HepG2 (cell line): Measurements from ENCODE around the gene TST. TPM values are rescaled to one million over a fixed set of nuclear protein-coding genes. Genes with fewer than 3 reads are reported as not detected.

ENCODE experiments used
- ATAD3A ChIP-seq: sonication (generic); formaldehyde crosslinking; IDR thresholded peaks from 2 replicates; pipeline ENCODE4 v1.4.0; 2020; ENCODE audit warnings: missing genetic modification reagents
- ATF7-NPFF ChIP-seq: sonication (generic); formaldehyde crosslinking; IDR thresholded peaks from 2 replicates; pipeline ENCODE4 v1.8.1; 2023; ENCODE audit warnings: mild to moderate bottlenecking, low read depth, missing genetic modification reagents, moderate library complexity
- ELF1 ChIP-seq: sonication (generic); formaldehyde crosslinking; IDR thresholded peaks from 2 replicates; pipeline ENCODE4 v1.4.0; 2020; ENCODE audit warnings: missing genetic modification reagents
- EP300 ChIP-seq, 3 experiments: sonication (generic) in 1 of 3; formaldehyde crosslinking in 1 of 3; IDR thresholded peaks; 2 replicates each; pipeline versions ENCODE4 v1.5.1 to v1.6.1; 2011 to 2020; ENCODE audit warnings: low read depth in 2 of 3, low read length in 2 of 3, borderline replicate concordance in 1 of 3, improper control_type of control experiment in 1 of 3, mild to moderate bottlenecking in 1 of 3, missing genetic modification reagents in 1 of 3, moderate library complexity in 1 of 3
- JARID2 ChIP-seq: sonication (generic); formaldehyde crosslinking; IDR thresholded peaks from 2 replicates; pipeline ENCODE4 v1.8.1; 2023; ENCODE audit warnings: missing genetic modification reagents, inconsistent platforms; ENCODE audit not compliant: insufficient replicate concordance
- NFKB2 ChIP-seq: sonication (generic); formaldehyde crosslinking; IDR thresholded peaks from 2 replicates; pipeline ENCODE4 v1.4.0; 2020; ENCODE audit warnings: missing genetic modification reagents, borderline replicate concordance
- PAX8 ChIP-seq: sonication (generic); formaldehyde crosslinking; IDR thresholded peaks from 2 replicates; pipeline ENCODE4 v1.8.0; 2022; ENCODE audit warnings: mild to moderate bottlenecking, missing genetic modification reagents, borderline replicate concordance
- PHF5A ChIP-seq: IDR thresholded peaks from one replicate; pipeline ENCODE4 v1.6.1; 2018; ENCODE audit warnings: low read depth, missing genetic modification reagents; ENCODE audit not compliant: unreplicated experiment
- PLRG1 ChIP-seq: fragments of 450-650 bp; conservative IDR thresholded peaks from 2 replicates; pipeline ENCODE4 v1.6.1; 2016
- REL ChIP-seq: sonication (generic); formaldehyde crosslinking; conservative IDR thresholded peaks from 2 replicates; pipeline ENCODE4 v1.8.0; 2022; ENCODE audit warnings: mild to moderate bottlenecking, missing genetic modification reagents, moderate library complexity
- SAP130 ChIP-seq: IDR thresholded peaks from 2 replicates; pipeline ENCODE4 v1.6.1; 2016; ENCODE audit warnings: low read depth
- SIN3A ChIP-seq: IDR thresholded peaks from 2 replicates; pipeline ENCODE4 v1.6.1; 2011; ENCODE audit warnings: low read depth, mild to moderate bottlenecking, control low read depth, low read length, borderline replicate concordance
- SNAI1 ChIP-seq: sonication (generic); formaldehyde crosslinking; IDR thresholded peaks from 2 replicates; pipeline ENCODE4 v1.5.0; 2020; ENCODE audit warnings: mild to moderate bottlenecking, missing genetic modification reagents, borderline replicate concordance
- TCF12 ChIP-seq, 2 experiments: fragments of 450-650 bp in 1 of 2; sonication (generic) in 1 of 2; formaldehyde crosslinking in 1 of 2; IDR thresholded peaks; 2 replicates each; pipeline versions ENCODE4 v1.6.1 to v1.8.0; 2017 to 2022; ENCODE audit warnings: antibody characterized with exemption in 1 of 2, mild to moderate bottlenecking in 1 of 2, missing genetic modification reagents in 1 of 2, moderate library complexity in 1 of 2
- THAP11 ChIP-seq: IDR thresholded peaks from 2 replicates; pipeline ENCODE4 v1.6.1; 2016; ENCODE audit warnings: missing biosample characterization, missing genetic modification reagents
- ZFYVE20 ChIP-seq: sonication (generic); formaldehyde crosslinking; IDR thresholded peaks from 2 replicates; pipeline ENCODE4 v1.8.0; 2023; ENCODE audit warnings: low read depth, mild to moderate bottlenecking, moderate library complexity, missing genetic modification reagents, borderline replicate concordance
- ZNF598 ChIP-seq: sonication (generic); formaldehyde crosslinking; IDR thresholded peaks from 2 replicates; pipeline ENCODE4 v1.5.1; 2020; ENCODE audit warnings: mild to moderate bottlenecking, missing genetic modification reagents, borderline replicate concordance
- ZNF674 ChIP-seq: sonication (generic); formaldehyde crosslinking; IDR thresholded peaks from 2 replicates; pipeline ENCODE4 v1.5.0; 2020; ENCODE audit warnings: low read depth, mild to moderate bottlenecking, missing genetic modification reagents
- ZNF773 ChIP-seq: sonication (generic); formaldehyde crosslinking; IDR thresholded peaks from 2 replicates; pipeline ENCODE4 v1.4.0; 2020; ENCODE audit warnings: missing genetic modification reagents, borderline replicate concordance
- polyA plus RNA-seq, 8 experiments: library from polyadenylated mRNA; depleted of rRNA in 3 of 8; stranded (reverse) in 7 of 8; unstranded in 1 of 8; fragments of >200 nt; fragmentation: Illumina TruSeq in 4 of 8; extraction: Trizol in 4 of 8; gene quantifications; 2 replicates each; pipeline versions ENCODE4 v1.2.1 to v1.2.3, GENCODE V29; 2011 to 2016; ENCODE audit warnings: low read depth in 4 of 8, missing spikeins in 1 of 8, mixed read lengths in 1 of 8; ENCODE audit not compliant: insufficient read depth in 1 of 8
- total RNA-seq, 5 experiments: library from RNA; depleted of rRNA; stranded (reverse); fragments of >200 nt; fragmentation: Illumina TruSeq; extraction: Trizol; gene quantifications; 2 replicates each; pipeline ENCODE4 v1.2.3, GENCODE V29; 2016; ENCODE audit warnings: low read depth in 1 of 5
- TF ChIP-seq, protein P1 (sequence below), 2 experiments: sonication (generic) in 1 of 2; formaldehyde crosslinking in 1 of 2; IDR thresholded peaks; 2 replicates each; pipeline versions ENCODE4 v1.4.0 to v1.6.1; 2018 to 2020; ENCODE audit warnings: missing genetic modification reagents in 2 of 2, borderline replicate concordance in 1 of 2, low read depth in 1 of 2, mild to moderate bottlenecking in 1 of 2, missing biosample characterization in 1 of 2
- TF ChIP-seq, protein P2 (sequence below): IDR thresholded peaks from 2 replicates; pipeline ENCODE4 v1.6.1; 2012; ENCODE audit warnings: inconsistent platforms
- TF ChIP-seq, protein P3 (sequence below), 2 experiments: sonication (generic) in 1 of 2; formaldehyde crosslinking in 1 of 2; IDR thresholded peaks; 2 replicates each; pipeline versions ENCODE4 v1.5.1 to v1.6.1; 2011 to 2020; ENCODE audit warnings: borderline replicate concordance in 1 of 2, low read depth in 1 of 2, low read length in 1 of 2, mild to moderate bottlenecking in 1 of 2, missing genetic modification reagents in 1 of 2, moderate library complexity in 1 of 2
- TF ChIP-seq, protein P4 (sequence below): sonication (generic); formaldehyde crosslinking; IDR thresholded peaks from 2 replicates; pipeline ENCODE4 v1.8.1; 2023; ENCODE audit warnings: mild to moderate bottlenecking, missing genetic modification reagents, borderline replicate concordance

The TST gene
- total and polyA plus RNA-seq, 2 of the 13 experiments (the other 11 are each of a cell fraction or from before 2014, with no cell fraction given) = 44.6 to 63.6 TPM

DNA sequence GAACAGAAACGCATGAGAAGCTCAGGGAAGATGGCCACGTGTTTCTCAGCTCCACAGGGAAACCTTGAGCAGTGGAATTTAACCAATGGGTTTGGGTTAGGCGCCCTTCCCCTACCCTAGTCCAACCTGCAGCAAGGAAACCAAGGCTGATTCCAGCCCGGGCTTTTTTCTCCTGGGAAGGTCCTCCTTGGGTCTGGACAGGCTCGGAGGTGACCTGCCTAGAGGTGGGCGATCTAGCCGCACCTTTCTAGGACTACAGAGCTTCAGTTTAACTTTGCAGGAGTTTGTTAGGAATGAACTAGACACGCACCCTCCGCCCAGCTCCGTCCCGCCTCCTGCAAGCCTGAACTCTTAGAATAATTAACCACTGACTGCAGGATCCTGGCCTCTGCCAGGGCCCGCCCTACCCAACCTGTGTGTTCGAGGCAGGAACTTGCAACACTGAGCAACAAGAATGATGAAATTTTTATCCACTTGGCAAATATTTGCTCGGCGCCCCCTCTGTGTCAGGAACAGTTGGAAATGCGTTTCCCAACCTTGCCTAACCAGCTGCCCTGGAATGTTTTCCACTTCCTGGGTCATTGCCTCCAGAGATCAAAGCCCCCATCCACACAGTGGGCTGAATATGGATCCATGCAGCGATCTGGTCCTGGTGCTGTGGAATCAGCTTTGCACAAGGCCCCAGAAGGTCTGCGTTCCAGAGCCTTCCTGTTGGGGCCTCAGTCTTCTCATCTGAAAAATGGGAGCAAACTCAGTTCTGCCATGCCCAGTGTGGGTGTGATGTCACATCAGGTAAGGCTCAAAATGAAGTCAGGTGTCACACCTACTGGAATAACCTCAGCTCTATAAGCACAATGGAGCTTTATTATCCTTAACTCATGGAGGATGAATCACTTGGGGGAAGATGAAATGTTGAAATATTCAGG, 13.6 kb upstream of the TST start (continued):
- TF ChIP-seq, protein P1, sequence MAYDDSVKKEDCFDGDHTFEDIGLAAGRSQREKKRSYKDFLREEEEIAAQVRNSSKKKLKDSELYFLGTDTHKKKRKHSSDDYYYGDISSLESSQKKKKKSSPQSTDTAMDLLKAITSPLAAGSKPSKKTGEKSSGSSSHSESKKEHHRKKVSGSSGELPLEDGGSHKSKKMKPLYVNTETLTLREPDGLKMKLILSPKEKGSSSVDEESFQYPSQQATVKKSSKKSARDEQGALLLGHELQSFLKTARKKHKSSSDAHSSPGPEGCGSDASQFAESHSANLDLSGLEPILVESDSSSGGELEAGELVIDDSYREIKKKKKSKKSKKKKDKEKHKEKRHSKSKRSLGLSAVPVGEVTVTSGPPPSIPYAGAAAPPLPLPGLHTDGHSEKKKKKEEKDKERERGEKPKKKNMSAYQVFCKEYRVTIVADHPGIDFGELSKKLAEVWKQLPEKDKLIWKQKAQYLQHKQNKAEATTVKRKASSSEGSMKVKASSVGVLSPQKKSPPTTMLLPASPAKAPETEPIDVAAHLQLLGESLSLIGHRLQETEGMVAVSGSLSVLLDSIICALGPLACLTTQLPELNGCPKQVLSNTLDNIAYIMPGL (CRISPR knock-in tag; IDR thresholded peaks at IDR 0.05; ENCODE audit: borderline replicate concordance in 1 of 2, low read depth in 1 of 2) = peak in 1 of 2 experiments; percentile 51; a peak in 3 of 4 replicates
- TF ChIP-seq ZNF598 (CRISPR knock-in tag) (peak; percentile 70; the same call in 1 of the 2 replicates), SIN3A (no peak; the same call in 1 of the 2 replicates), ZFYVE20 (CRISPR knock-in tag) (no peak), ELF1 (CRISPR knock-in tag) (peak; percentile 96), ZNF773 (CRISPR knock-in tag) (no peak), PAX8 (CRISPR knock-in tag) (no peak), EP300 (IDR thresholded peaks at IDR 0.05; ENCODE audit: low read depth in 2 of 2, low read length in 2 of 2) (peak; percentile 87 to 99; a peak in 3 of 4 replicates), EP300 (CRISPR knock-in tag; IDR thresholded peaks at IDR 0.05; ENCODE audit: borderline replicate concordance) (peak; percentile 99), SNAI1 (CRISPR knock-in tag) (0 out of 2 replicates have a peak, but pooled peaks have one; percentile 63), PLRG1 (no peak), ATF7-NPFF (0 out of 2 replicates have a peak, but pooled peaks have one; percentile 14), REL (CRISPR knock-in tag) (peak; percentile 76), TCF12 (IDR thresholded peaks at IDR 0.05) (no peak), TCF12 (CRISPR knock-in tag; IDR thresholded peaks at IDR 0.05) (peak; percentile 98), PHF5A (CRISPR knock-in tag) (peak; percentile 93), ATAD3A (CRISPR knock-in tag) (no peak), SAP130 (peak; percentile 93), ZNF674 (no peak), JARID2 (CRISPR knock-in tag) (no peak), THAP11 (CRISPR knock-in tag) (peak; percentile 88), NFKB2 (CRISPR knock-in tag) (no peak; the same call in 1 of the 2 replicates)
- TF ChIP-seq, protein P2, sequence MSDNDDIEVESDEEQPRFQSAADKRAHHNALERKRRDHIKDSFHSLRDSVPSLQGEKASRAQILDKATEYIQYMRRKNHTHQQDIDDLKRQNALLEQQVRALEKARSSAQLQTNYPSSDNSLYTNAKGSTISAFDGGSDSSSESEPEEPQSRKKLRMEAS = peak; percentile 77
- TF ChIP-seq, protein P3, sequence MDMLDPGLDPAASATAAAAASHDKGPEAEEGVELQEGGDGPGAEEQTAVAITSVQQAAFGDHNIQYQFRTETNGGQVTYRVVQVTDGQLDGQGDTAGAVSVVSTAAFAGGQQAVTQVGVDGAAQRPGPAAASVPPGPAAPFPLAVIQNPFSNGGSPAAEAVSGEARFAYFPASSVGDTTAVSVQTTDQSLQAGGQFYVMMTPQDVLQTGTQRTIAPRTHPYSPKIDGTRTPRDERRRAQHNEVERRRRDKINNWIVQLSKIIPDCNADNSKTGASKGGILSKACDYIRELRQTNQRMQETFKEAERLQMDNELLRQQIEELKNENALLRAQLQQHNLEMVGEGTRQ (IDR thresholded peaks at IDR 0.05; ENCODE audit: low read depth, low read length) = no peak
- TF ChIP-seq, protein P3 (CRISPR knock-in tag; IDR thresholded peaks at IDR 0.05; ENCODE audit: borderline replicate concordance) = no peak; the same call in 1 of the 2 replicates
- TF ChIP-seq, protein P4, sequence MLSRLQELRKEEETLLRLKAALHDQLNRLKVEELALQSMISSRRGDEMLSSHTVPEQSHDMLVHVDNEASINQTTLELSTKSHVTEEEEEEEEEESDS (CRISPR knock-in tag) = no peak; the same call in 1 of the 2 replicates
